OCI-LY1 (cell line): ENCODE data around the gene MTMR12.

Source experiments
- H2AFZ ChIP-seq: fragments of 200-600 bp; sonication (generic), shearing (Covaris generic); 2 replicates; pipeline ENCODE4 v1.6.0; 2014; ENCODE audit warnings: antibody characterized with exemption, mild to moderate bottlenecking, low read length
- H3F3A ChIP-seq: fragments of 200-600 bp; sonication (generic), shearing (Covaris generic); 2 replicates; pipeline ENCODE4 v1.6.0; 2014; ENCODE audit warnings: mild to moderate bottlenecking, antibody characterized with exemption, low read length, moderate library complexity; ENCODE audit not compliant: insufficient read depth
- H3K27ac ChIP-seq: fragments of 200-600 bp; sonication (generic); 2 replicates; pipeline ENCODE4 v1.5.1; 2014; ENCODE audit warnings: low read length, mixed run types, mild to moderate bottlenecking, low read depth; ENCODE audit not compliant: poor library complexity, severe bottlenecking
- H3K27me3 ChIP-seq: fragments of 200-600 bp; sonication (generic); 2 replicates; pipeline ENCODE4 v1.6.0; 2014; ENCODE audit warnings: antibody characterized with exemption, mild to moderate bottlenecking, low read length, moderate library complexity; ENCODE audit not compliant: insufficient read depth
- H3K36me3 ChIP-seq: fragments of 200-600 bp; sonication (generic); 2 replicates; pipeline ENCODE4 v1.6.1; 2014; ENCODE audit warnings: mild to moderate bottlenecking, antibody characterized with exemption, low read length, moderate library complexity, mixed read lengths; ENCODE audit not compliant: insufficient read depth
- H3K4me1 ChIP-seq: fragments of 200-600 bp; sonication (generic); 2 replicates; pipeline ENCODE4 v1.5.1; 2014; ENCODE audit warnings: mild to moderate bottlenecking, low read length, moderate library complexity; ENCODE audit not compliant: insufficient read depth, severe bottlenecking
- H3K4me2 ChIP-seq: fragments of 200-600 bp; sonication (generic), shearing (Covaris generic); 2 replicates; pipeline ENCODE4 v1.6.1; 2014; ENCODE audit warnings: low read length
- H3K4me3 ChIP-seq: fragments of 200-600 bp; sonication (generic); 2 replicates; pipeline ENCODE4 v1.5.1; 2014; ENCODE audit warnings: low read length, low read depth, mild to moderate bottlenecking, mixed read lengths; ENCODE audit not compliant: poor library complexity, severe bottlenecking
- H3K79me2 ChIP-seq: fragments of 200-600 bp; shearing (Covaris generic); 2 replicates; pipeline ENCODE4 v1.6.1; 2016; ENCODE audit warnings: mixed run types, low read length, mixed read lengths; ENCODE audit not compliant: insufficient read depth
- H3K9ac ChIP-seq: fragments of 200-600 bp; sonication (generic), shearing (Covaris generic); 2 replicates; pipeline ENCODE4 v1.6.1; 2014; ENCODE audit warnings: mild to moderate bottlenecking, low read length, mixed read lengths
- H3K9me2 ChIP-seq: fragments of 200-600 bp; sonication (generic), shearing (Covaris generic); 2 replicates; pipeline ENCODE4 v1.6.1; 2014; ENCODE audit warnings: low read depth, mild to moderate bottlenecking, low read length, mixed read lengths
- H3K9me3 ChIP-seq: fragments of 200-600 bp; shearing (Covaris generic); 2 replicates; pipeline ENCODE4 v1.6.1; 2014; ENCODE audit warnings: low read length, mixed read lengths
- H4K20me1 ChIP-seq: fragments of 200-600 bp; sonication (generic), shearing (Covaris generic); 2 replicates; pipeline ENCODE4 v1.6.0; 2016; ENCODE audit warnings: mild to moderate bottlenecking, low read length; ENCODE audit not compliant: insufficient read depth
- EZH2 ChIP-seq: fragments of 200-600 bp; sonication (generic), shearing (Covaris generic); IDR thresholded peaks from 2 replicates; pipeline ENCODE4 v1.8.0; 2017; ENCODE audit warnings: borderline replicate concordance, mixed run types, mild to moderate bottlenecking, antibody characterized with exemption, low read length, moderate library complexity, mixed read lengths
- TF ChIP-seq, protein P1 (sequence below): fragments of 200-600 bp; sonication (generic), shearing (Covaris generic); IDR thresholded peaks from 2 replicates; pipeline ENCODE4 v1.5.1; 2017; ENCODE audit warnings: mild to moderate bottlenecking, antibody characterized with exemption, low read length, moderate library complexity, mixed read lengths

Gene MTMR12

DNA sequence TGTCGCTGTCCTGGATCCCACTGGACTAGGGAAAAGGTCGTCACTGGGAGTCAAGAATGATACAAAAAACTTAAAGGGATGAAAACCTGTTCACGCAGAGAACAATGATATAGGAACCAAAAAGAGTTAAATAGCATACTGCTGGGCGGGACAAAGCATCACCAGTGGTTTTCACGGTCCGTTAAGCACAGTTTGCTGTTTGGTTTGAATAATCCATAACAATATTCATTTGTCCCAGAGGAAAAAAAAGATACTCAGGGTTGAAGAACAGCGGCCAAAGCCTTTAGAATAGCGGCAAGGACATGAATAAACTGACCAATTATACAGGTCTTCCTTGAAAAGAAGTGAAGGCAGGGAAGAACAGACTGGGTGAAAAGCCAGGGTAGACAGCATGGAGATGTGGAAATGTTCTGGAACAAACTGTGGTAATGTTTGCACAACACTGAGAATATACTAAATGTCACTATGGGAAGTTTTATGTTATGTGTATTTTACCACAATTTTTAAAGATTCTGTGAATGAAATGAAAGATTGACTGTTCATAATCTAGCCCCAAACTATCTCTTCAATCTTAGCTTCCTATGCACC is 60.8 kb downstream of the MTMR12 start:
- Histone ChIP-seq H3K36me3 (peaks cover 87% of the 10 kb centered on the region), H2AFZ (no peak overlapping the region), H3K9ac (no peak overlapping the region), H3K27ac (no peak overlapping the region), H3K4me3 (no peak overlapping the region), H3K79me2 (no peaks in the 10 kb centered on the region), H3K4me2 (no peak overlapping the region), H3K27me3 (no peaks in the 10 kb centered on the region), H3K4me1 (peaks cover 4% of the 10 kb centered on the region), H3K9me3 (no peaks in the 10 kb centered on the region), H3F3A (no peaks in the 10 kb centered on the region), H4K20me1 (no peaks in the 10 kb centered on the region), H3K9me2 (no peaks in the 10 kb centered on the region)
- TF ChIP-seq EZH2: no peak
- TF ChIP-seq, protein P1, sequence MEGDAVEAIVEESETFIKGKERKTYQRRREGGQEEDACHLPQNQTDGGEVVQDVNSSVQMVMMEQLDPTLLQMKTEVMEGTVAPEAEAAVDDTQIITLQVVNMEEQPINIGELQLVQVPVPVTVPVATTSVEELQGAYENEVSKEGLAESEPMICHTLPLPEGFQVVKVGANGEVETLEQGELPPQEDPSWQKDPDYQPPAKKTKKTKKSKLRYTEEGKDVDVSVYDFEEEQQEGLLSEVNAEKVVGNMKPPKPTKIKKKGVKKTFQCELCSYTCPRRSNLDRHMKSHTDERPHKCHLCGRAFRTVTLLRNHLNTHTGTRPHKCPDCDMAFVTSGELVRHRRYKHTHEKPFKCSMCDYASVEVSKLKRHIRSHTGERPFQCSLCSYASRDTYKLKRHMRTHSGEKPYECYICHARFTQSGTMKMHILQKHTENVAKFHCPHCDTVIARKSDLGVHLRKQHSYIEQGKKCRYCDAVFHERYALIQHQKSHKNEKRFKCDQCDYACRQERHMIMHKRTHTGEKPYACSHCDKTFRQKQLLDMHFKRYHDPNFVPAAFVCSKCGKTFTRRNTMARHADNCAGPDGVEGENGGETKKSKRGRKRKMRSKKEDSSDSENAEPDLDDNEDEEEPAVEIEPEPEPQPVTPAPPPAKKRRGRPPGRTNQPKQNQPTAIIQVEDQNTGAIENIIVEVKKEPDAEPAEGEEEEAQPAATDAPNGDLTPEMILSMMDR: no peak

DNA sequence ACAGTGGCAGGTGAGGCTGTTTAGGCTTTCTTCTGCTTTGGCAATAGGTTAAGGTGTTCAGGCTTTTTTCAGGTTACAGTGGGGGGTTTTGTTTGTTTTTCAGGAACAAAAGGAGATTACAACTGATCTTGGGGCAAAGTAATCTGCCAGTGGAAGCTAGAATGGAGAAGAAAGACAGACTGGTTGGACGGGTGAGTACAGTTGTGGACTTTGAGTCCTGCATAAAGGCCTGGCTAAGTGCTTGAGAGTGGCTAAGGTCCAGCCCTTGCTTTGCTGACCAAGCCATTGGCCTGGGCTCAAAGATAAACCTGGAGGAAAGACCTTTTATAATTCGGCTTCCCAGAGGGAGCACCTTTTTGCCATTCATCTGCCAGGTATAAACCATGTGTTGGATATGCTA is 63.1 kb downstream of the MTMR12 start:
- no peaks in the 10 kb centered on the region for H3K27me3 ChIP-seq
- no peak overlapping the region for H3K27ac ChIP-seq
- peaks cover 4% of the 10 kb centered on the region for H3K4me1 ChIP-seq
- H4K20me1 ChIP-seq: no peaks in the 10 kb centered on the region
- TF ChIP-seq EZH2: no peak
- TF ChIP-seq, protein P1: no peak
- H3K9me2 ChIP-seq: no peaks in the 10 kb centered on the region
- no peak overlapping the region for H3K4me3 ChIP-seq
- H3F3A ChIP-seq: no peaks in the 10 kb centered on the region
- H3K9me3 ChIP-seq: no peaks in the 10 kb centered on the region
- H3K9ac ChIP-seq: no peak overlapping the region
- H3K4me2 ChIP-seq: no peak overlapping the region
- H2AFZ ChIP-seq: no peak overlapping the region
- no peaks in the 10 kb centered on the region for H3K79me2 ChIP-seq
- H3K36me3 ChIP-seq: peaks cover 87% of the 10 kb centered on the region

DNA sequence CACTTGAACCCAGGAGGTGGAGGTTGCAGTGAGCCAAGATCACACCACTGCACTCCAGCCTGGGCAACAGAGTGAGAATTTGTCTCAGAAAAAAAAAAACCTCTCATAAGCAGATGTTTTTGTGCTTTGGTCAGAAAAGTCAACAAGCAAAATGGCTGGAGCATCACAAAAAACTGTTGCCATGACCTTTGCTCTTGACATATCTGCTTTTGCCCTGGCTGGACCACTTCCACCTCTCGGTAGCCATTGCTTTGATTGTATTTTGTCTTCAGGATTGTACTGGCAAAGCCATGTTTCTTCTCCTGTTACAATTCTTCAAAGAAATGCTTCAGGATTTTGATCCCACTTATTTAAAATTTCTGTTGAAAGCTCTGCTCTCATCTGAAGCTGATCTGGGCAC is 67.0 kb downstream of the MTMR12 start:
- Histone ChIP-seq H3K79me2 (no peaks in the 10 kb centered on the region), H3K4me1 (no peaks in the 10 kb centered on the region), H3K27ac (no peak overlapping the region), H3K9ac (no peak overlapping the region), H4K20me1 (no peaks in the 10 kb centered on the region), H3K27me3 (no peaks in the 10 kb centered on the region), H3K4me2 (no peak overlapping the region), H2AFZ (no peak overlapping the region), H3F3A (no peaks in the 10 kb centered on the region), H3K4me3 (no peak overlapping the region), H3K36me3 (peaks cover 91% of the 10 kb centered on the region), H3K9me2 (no peaks in the 10 kb centered on the region), H3K9me3 (no peaks in the 10 kb centered on the region)
- no peak for TF ChIP-seq EZH2
- TF ChIP-seq, protein P1: no peak
